Femur (tissue), 1 donor: Measurements from ENCODE around the gene FAM222A.

ENCODE experiments used
- DNase-seq: peaks from one replicate; pipeline ENCODE4 v3.0.0-alpha.2; 2017

The FAM222A gene

GRCh38 chr12:109778684-109779083, 65.1 kb downstream of the FAM222A start:
- DNase-seq = no peak

- DNase-seq = no peak
Measured at GRCh38 chr12:109779382-109779781, 65.8 kb downstream of the FAM222A start.

GRCh38 chr12:109781668-109782325, 68.2 kb downstream of the FAM222A start:
- DNase-seq = no peak

GRCh38 chr12:109782326-109782703, 68.7 kb downstream of the FAM222A start:
- no peak for DNase-seq

- no peak for DNase-seq
Measured at GRCh38 chr12:109783135-109783964, 69.7 kb downstream of the FAM222A start.

- DNase-seq = no peak
Measured at GRCh38 chr12:109783965-109784244, 70.3 kb downstream of the FAM222A start.

- DNase-seq = no peak
Measured at GRCh38 chr12:109785854-109786253, 72.2 kb downstream of the FAM222A start.

GRCh38 chr12:109786799-109787198, 73.2 kb downstream of the FAM222A start:
- no peak for DNase-seq

GRCh38 chr12:109789526-109790048, 76.0 kb downstream of the FAM222A start:
- DNase-seq = no peak

GRCh38 chr12:109792992-109793391, 79.4 kb downstream of the FAM222A start:
- DNase-seq = no peak

GRCh38 chr12:109793411-109793810, 79.8 kb downstream of the FAM222A start:
- DNase-seq = no peak

GRCh38 chr12:109793826-109794501, 80.3 kb downstream of the FAM222A start:
- DNase-seq = no peak

- no peak for DNase-seq
Measured at GRCh38 chr12:109795023-109795422, 81.4 kb downstream of the FAM222A start.

- no peak for DNase-seq
Measured at GRCh38 chr12:109796057-109796456, 82.4 kb downstream of the FAM222A start.

- DNase-seq = no peak
Measured at GRCh38 chr12:109797905-109798669, 84.5 kb downstream of the FAM222A start.

GRCh38 chr12:109798691-109799090, 85.1 kb downstream of the FAM222A start:
- DNase-seq = no peak

- DNase-seq = no peak
Measured at GRCh38 chr12:109800536-109800935, 86.9 kb downstream of the FAM222A start.

GRCh38 chr12:109802828-109803227, 89.2 kb downstream of the FAM222A start:
- DNase-seq = no peak

- DNase-seq = no peak
Measured at GRCh38 chr12:109803678-109804077, 90.1 kb downstream of the FAM222A start.

- peak; percentile 78 for DNase-seq
Measured at GRCh38 chr12:109804820-109805761, 91.5 kb downstream of the FAM222A start.

- no peak for DNase-seq
Measured at GRCh38 chr12:109807954-109808643, 94.5 kb downstream of the FAM222A start.
